ENCODE measurements around the gene KLF5. TPM values are rescaled to one million over a fixed set of nuclear protein-coding genes. Genes with fewer than 3 reads are reported as not detected.

KLF5 gene
- under 1 TPM; 0.54 to 0.83 (median 0.73) TPM for total RNA-seq
- polyA plus RNA-seq = 0.81 TPM
- long read RNA-seq, donor 1, partial matches to known transcripts = 0 of 1 reads
- long read RNA-seq, donor 1, other reads (novel, unspliced or antisense) = 0 of 1 reads
- long read RNA-seq, donor 2 = 0 reads
- long read RNA-seq, donor 3 = 0 reads
- long read RNA-seq, donor 4 = 0 reads

DNA sequence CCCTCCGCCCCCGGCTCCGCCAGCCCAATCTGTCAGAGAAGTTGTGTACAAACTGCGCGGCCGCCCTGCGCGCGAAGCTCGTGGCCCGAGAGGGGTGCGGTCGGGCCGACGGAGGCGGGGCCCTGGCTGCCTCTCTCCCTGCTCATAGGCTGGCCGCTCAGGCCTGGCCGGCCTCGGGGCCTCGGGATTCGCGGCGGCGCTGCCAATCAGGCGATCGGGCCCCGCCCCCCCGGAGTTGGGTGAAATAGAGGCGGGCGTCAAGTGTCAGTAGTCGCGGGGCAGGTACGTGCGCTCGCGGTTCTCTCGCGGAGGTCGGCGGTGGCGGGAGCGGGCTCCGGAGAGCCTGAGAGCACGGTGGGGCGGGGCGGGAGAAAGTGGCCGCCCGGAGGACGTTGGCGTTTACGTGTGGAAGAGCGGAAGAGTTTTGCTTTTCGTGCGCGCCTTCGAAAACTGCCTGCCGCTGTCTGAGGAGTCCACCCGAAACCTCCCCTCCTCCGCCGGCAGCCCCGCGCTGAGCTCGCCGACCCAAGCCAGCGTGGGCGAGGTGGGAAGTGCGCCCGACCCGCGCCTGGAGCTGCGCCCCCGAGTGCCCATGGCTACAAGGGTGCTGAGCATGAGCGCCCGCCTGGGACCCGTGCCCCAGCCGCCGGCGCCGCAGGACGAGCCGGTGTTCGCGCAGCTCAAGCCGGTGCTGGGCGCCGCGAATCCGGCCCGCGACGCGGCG, at the start of gene KLF5:
Gene KLF5, plus strand, starts transcription at position 270 of the 724 bp plus-strand sequence. Its CDS starts 323 bp downstream, at position 593.
- under 1% methylated on average over 93 of the region's 93 CpGs for WGBS
- H3K9me3 ChIP-seq (ENCODE audit: control insufficient read depth, low read length) = no peaks in the 10 kb centered on the region
- no peaks in the 10 kb centered on the region for H3K4me1 ChIP-seq (ENCODE audit: control insufficient read depth, insufficient read depth, low read length)
- DNase-seq = peak; percentile 95 to 99 (median 98)
- peak within 1 kb of the TSS; percentile 74 for H3K4me3 ChIP-seq (ENCODE audit: low read length)
- H3K27ac ChIP-seq (ENCODE audit: low read length) = no peak within 1 kb of the TSS
- no peaks in the 10 kb centered on the region for H3K27me3 ChIP-seq (ENCODE audit: control insufficient read depth, insufficient read depth)
- ATAC-seq = peak; percentile 100
- intact Hi-C loops (cut with DNase I) = no loop called here

GRCh38 chr13:73011751-73012150, 47.1 kb upstream of the KLF5 start:
- ATAC-seq = no peak

DNA sequence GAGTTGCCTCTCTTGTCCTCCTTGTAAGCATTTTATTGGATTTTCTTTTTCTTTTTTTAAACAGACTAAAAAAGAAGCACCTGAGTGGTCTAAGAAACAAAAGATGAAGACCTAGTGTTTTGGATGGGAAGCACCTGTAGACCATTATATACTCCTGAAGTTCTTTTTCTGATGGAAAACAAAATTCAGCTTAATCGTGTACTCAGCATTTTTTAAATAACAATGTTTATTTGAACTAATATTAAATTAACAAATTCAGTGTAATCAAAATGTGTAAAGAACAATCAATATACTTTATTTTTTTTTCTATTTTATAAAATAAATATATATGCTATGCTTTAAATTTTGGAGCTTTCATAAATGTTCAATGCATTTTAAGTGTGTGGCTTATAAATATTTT, 43.0 kb upstream of the KLF5 start:
- no peak overlapping the region for H3K4me3 ChIP-seq (ENCODE audit: low read length)
- 90% methylated on average over 1 of the region's 1 CpG for WGBS
- no peaks in the 10 kb centered on the region for H3K27me3 ChIP-seq (ENCODE audit: control insufficient read depth, insufficient read depth)
- intact Hi-C loops (cut with DNase I) = no loop called here
- no peaks in the 10 kb centered on the region for H3K4me1 ChIP-seq (ENCODE audit: control insufficient read depth, insufficient read depth, low read length)
- H3K27ac ChIP-seq (ENCODE audit: low read length) = no peak overlapping the region
- no peaks in the 10 kb centered on the region for H3K9me3 ChIP-seq (ENCODE audit: control insufficient read depth, low read length)
- ATAC-seq (no peak), DNase-seq (no peak)

More at GRCh38 chr13:73011751-73012150, 47.1 kb upstream of the KLF5 start:
- Histone ChIP-seq H3K4me3 (ENCODE audit: low read length) (no peak overlapping the region), H3K27ac (ENCODE audit: low read length) (no peak overlapping the region), H3K4me1 (ENCODE audit: control insufficient read depth, insufficient read depth, low read length) (no peaks in the 10 kb centered on the region), H3K27me3 (ENCODE audit: control insufficient read depth, insufficient read depth) (no peaks in the 10 kb centered on the region), H3K9me3 (ENCODE audit: control insufficient read depth, low read length) (no peaks in the 10 kb centered on the region)
- 91% methylated on average over 5 of the region's 5 CpGs for whole genome bisulfite sequencing
- DNase-seq = no peak
- intact Hi-C loops (cut with DNase I) = no loop called here

DNA sequence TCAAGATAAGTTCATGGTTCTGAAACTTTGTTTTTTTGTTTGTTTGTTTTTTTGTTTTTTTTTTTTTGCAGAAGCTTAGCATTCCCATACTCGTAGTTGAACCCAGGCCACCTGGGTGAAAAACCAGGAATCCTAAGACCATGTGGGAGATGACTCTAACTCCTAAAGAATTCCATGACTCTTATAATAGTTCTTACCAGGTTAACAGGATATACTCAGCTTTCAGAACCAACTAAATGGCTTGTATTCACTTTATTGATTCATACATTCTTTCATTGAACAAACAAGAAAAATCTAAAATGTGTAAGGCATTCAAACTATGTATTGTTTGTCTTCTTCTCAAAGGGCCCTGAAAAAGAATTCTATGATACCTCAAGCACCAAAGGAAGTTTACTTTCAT, 40.5 kb upstream of the KLF5 start:
- 94% methylated on average over 1 of the region's 1 CpG for WGBS
- intact Hi-C loops (cut with DNase I) = no loop called here
- ATAC-seq = no peak

DNA sequence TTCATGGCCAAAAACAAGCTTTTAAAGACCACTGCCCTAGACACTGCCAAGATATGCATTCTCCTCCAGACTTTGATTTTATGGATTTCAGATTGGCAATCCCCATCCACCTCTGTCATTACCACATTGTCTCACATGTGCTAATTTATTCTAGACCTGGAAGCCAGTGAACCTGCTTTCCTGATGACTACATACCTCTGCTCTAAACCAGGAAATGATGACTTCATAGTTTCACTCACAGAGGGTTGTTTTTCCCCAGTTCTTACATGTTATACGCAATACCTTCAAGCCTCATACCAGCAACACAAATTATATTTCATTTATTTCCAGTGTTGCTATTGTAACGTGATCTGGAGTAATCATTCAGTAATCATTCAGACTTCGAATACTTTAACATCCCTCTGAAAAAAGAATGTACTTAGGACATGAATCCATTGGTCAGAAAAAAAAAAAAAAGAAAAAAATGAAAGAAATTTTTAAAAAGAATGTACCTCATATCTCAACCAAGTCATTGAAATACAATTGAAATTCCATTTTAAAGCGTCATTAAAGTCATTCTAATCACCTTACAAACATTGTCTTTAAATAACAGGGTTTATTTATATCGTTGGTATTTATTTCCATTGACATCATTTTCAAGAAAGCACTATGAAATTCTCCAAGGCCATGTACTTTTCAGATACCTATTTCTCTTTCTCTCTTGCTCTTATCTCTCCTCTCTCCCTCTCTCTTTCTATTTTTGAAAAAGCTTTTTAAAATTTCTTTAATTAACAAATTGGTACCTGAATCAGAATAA, 33.4 kb upstream of the KLF5 start:
- Histone ChIP-seq H3K27ac (ENCODE audit: low read length) (no peak overlapping the region), H3K4me3 (ENCODE audit: low read length) (no peak overlapping the region), H3K27me3 (ENCODE audit: control insufficient read depth, insufficient read depth) (no peaks in the 10 kb centered on the region), H3K4me1 (ENCODE audit: control insufficient read depth, insufficient read depth, low read length) (no peaks in the 10 kb centered on the region), H3K9me3 (ENCODE audit: control insufficient read depth, low read length) (no peaks in the 10 kb centered on the region)
- 78% methylated on average over 5 of the region's 5 CpGs for WGBS
- DNase-seq (no peak), ATAC-seq (no peak)
- intact Hi-C loops (cut with DNase I) = no loop called here

More for the DNA sequence above, 40.5 kb upstream of the KLF5 start:
- Histone ChIP-seq H3K4me1 (ENCODE audit: control insufficient read depth, insufficient read depth, low read length) (no peaks in the 10 kb centered on the region), H3K27me3 (ENCODE audit: control insufficient read depth, insufficient read depth) (no peaks in the 10 kb centered on the region), H3K27ac (ENCODE audit: low read length) (no peak overlapping the region), H3K4me3 (ENCODE audit: low read length) (no peak overlapping the region), H3K9me3 (ENCODE audit: control insufficient read depth, low read length) (no peaks in the 10 kb centered on the region)
- DNase-seq = no peak

GRCh38 chr13:73034901-73035300, 23.9 kb upstream of the KLF5 start:
- H3K27ac ChIP-seq (ENCODE audit: low read length) = no peak overlapping the region
- no peaks in the 10 kb centered on the region for H3K4me1 ChIP-seq (ENCODE audit: control insufficient read depth, insufficient read depth, low read length)
- no peak overlapping the region for H3K4me3 ChIP-seq (ENCODE audit: low read length)
- no peaks in the 10 kb centered on the region for H3K27me3 ChIP-seq (ENCODE audit: control insufficient read depth, insufficient read depth)
- H3K9me3 ChIP-seq (ENCODE audit: control insufficient read depth, low read length) = no peaks in the 10 kb centered on the region
- intact Hi-C loops (cut with DNase I) = no loop called here
- DNase-seq = no peak
- 94% methylated on average over 2 of the region's 2 CpGs for WGBS
- no peak for ATAC-seq

DNA sequence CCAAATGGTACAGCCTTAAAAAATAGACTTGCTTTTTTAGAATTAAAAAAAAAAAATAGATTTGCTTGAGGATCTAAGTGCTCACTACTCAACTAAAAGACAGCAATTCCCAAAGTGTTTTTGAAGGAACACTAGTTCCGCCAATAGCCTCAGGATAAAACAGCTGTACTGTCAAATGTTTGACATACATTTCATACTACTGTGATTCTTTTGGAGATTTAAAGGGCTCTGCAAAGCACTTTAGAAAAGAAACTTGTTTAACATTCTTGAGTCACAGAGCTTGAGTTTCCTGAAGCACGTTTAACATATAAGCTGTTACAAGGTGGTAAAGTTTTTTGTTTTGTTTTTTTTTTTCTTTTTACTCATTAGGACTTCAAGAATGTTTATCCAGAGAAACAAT, 23.1 kb upstream of the KLF5 start:
- Histone ChIP-seq H3K4me3 (ENCODE audit: low read length) (no peak overlapping the region), H3K9me3 (ENCODE audit: control insufficient read depth, low read length) (no peaks in the 10 kb centered on the region), H3K4me1 (ENCODE audit: control insufficient read depth, insufficient read depth, low read length) (no peaks in the 10 kb centered on the region), H3K27ac (ENCODE audit: low read length) (no peak overlapping the region), H3K27me3 (ENCODE audit: control insufficient read depth, insufficient read depth) (no peaks in the 10 kb centered on the region)
- 59% methylated on average over 2 of the region's 2 CpGs for WGBS
- DNase-seq (no peak), ATAC-seq (no peak)
- intact Hi-C loops (cut with DNase I) = no loop called here

- H3K9me3 ChIP-seq (ENCODE audit: control insufficient read depth, low read length) = no peaks in the 10 kb centered on the region
- intact Hi-C loops (cut with DNase I) = no loop called here
- H3K4me1 ChIP-seq (ENCODE audit: control insufficient read depth, insufficient read depth, low read length) = no peaks in the 10 kb centered on the region
- ATAC-seq (no peak), DNase-seq (no peak)
- WGBS = 84% methylated on average over 4 of the region's 4 CpGs
- H3K27me3 ChIP-seq (ENCODE audit: control insufficient read depth, insufficient read depth) = no peaks in the 10 kb centered on the region
- no peak overlapping the region for H3K4me3 ChIP-seq (ENCODE audit: low read length)
- no peak overlapping the region for H3K27ac ChIP-seq (ENCODE audit: low read length)
These were observed 22.2 kb upstream of the KLF5 start for GRCh38 chr13:73036566-73036965.

DNA sequence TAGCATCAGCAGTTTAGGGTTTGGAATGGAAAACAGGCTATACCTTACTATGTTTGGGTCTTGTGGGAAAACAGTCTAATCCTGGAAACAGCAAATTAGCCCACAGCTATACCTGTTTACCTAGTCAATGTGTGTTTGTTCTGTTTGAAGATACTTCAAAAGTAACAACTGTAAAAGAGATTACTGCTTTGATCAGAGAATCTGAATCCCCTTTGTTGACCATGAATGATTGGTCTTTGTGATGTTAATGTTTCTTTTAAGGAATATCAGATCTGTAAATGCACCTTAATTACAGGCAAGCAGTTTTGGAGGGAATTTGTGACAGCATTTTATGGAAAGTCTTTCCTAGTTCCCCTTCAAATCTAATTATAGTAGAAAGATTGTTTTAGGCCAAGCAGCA, 20.7 kb upstream of the KLF5 start:
- ATAC-seq (no peak), DNase-seq (no peak)
- no peaks in the 10 kb centered on the region for H3K27me3 ChIP-seq (ENCODE audit: control insufficient read depth, insufficient read depth)
- intact Hi-C loops (cut with DNase I) = no loop called here
- H3K4me1 ChIP-seq (ENCODE audit: control insufficient read depth, insufficient read depth, low read length) = no peaks in the 10 kb centered on the region
- H3K27ac ChIP-seq (ENCODE audit: low read length) = no peak overlapping the region
- no peaks in the 10 kb centered on the region for H3K9me3 ChIP-seq (ENCODE audit: control insufficient read depth, low read length)
- H3K4me3 ChIP-seq (ENCODE audit: low read length) = no peak overlapping the region

GRCh38 chr13:73039201-73040108, 19.4 kb upstream of the KLF5 start:
- H3K27me3 ChIP-seq (ENCODE audit: control insufficient read depth, insufficient read depth) = no peaks in the 10 kb centered on the region
- no peak for ATAC-seq
- no peak for DNase-seq
- H3K9me3 ChIP-seq (ENCODE audit: control insufficient read depth, low read length) = no peaks in the 10 kb centered on the region
- intact Hi-C loops (cut with DNase I) = no loop called here
- H3K4me3 ChIP-seq (ENCODE audit: low read length) = no peak overlapping the region
- no peak overlapping the region for H3K27ac ChIP-seq (ENCODE audit: low read length)
- H3K4me1 ChIP-seq (ENCODE audit: control insufficient read depth, insufficient read depth, low read length) = no peaks in the 10 kb centered on the region
- 81% methylated on average over 2 of the region's 2 CpGs for WGBS

All from right cardiac atrium (tissue), 5 donors.